HepG2 (cell line): ENCODE data around the gene GLRA3.

Experiments used
- CHCHD3 ChIP-seq: sonication (generic); formaldehyde crosslinking; IDR thresholded peaks from 2 replicates; pipeline ENCODE4 v1.8.0; 2022; ENCODE audit warnings: mild to moderate bottlenecking, missing genetic modification reagents, moderate library complexity
- NBN ChIP-seq: fragments of 450-650 bp; conservative IDR thresholded peaks from 2 replicates; pipeline ENCODE4 v1.6.1; 2017
- NFATC3 ChIP-seq: sonication (generic); formaldehyde crosslinking; IDR thresholded peaks from 2 replicates; pipeline ENCODE4 v1.5.1; 2020; ENCODE audit warnings: mild to moderate bottlenecking, missing genetic modification reagents
- TF ChIP-seq, protein P1 (sequence below): IDR thresholded peaks from 2 replicates; pipeline ENCODE4 v1.6.1; 2016; ENCODE audit warnings: control low read depth

- TF ChIP-seq, protein P1, sequence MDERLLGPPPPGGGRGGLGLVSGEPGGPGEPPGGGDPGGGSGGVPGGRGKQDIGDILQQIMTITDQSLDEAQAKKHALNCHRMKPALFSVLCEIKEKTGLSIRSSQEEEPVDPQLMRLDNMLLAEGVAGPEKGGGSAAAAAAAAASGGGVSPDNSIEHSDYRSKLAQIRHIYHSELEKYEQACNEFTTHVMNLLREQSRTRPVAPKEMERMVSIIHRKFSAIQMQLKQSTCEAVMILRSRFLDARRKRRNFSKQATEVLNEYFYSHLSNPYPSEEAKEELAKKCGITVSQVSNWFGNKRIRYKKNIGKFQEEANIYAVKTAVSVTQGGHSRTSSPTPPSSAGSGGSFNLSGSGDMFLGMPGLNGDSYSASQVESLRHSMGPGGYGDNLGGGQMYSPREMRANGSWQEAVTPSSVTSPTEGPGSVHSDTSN (CRISPR knock-in tag): no peak
- TF ChIP-seq NBN: no peak
- no peak for TF ChIP-seq NFATC3 (CRISPR knock-in tag)
- no peak for TF ChIP-seq CHCHD3 (CRISPR knock-in tag)
These were observed 236.1 kb downstream of the GLRA3 start for GRCh38 chr4:174592985-174593335.
